ENCODE data around the gene SLC40A1. TPM values are rescaled to one million over a fixed set of nuclear protein-coding genes. Genes with fewer than 3 reads are reported as not detected.

SLC40A1 gene
- total and polyA plus RNA-seq, 2 donors (not counting 3 experiments of a cell fraction or from before 2014, with no cell fraction given) = 8.5 to 15.1 TPM

DNA sequence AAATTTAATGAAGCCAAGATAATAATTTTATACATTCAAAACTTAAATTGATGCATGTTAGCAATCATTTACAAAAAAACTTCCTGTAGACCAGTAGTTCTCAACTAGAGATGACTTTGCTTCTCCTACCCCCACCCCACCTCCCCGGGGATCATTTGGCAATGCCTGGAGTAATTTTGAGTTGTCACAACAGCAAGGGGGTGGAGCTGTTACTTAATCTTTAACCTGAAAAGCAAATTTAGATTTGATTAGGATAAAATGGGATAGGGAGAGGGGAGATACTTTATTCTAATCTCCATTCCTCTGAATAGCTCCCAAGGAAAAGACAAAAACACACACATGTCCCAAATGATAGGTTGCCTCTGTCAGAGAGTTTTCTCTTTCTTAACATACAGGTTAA lies 4.2 kb downstream of the SLC40A1 start:
- TF ChIP-seq, protein P1, sequence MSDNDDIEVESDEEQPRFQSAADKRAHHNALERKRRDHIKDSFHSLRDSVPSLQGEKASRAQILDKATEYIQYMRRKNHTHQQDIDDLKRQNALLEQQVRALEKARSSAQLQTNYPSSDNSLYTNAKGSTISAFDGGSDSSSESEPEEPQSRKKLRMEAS (IDR thresholded peaks at IDR 0.05; ENCODE audit: insufficient read depth, insufficient read length) = no peak
- TF ChIP-seq FOS (IDR thresholded peaks at IDR 0.05; ENCODE audit: borderline replicate concordance, insufficient read depth, low read length) (no peak), POLR2A (IDR thresholded peaks at IDR 0.05; ENCODE audit: low read depth, low read length) (no peak), MYC (IDR thresholded peaks at IDR 0.05; ENCODE audit: low read depth, low read length) (no peak), JUN (IDR thresholded peaks at IDR 0.05; ENCODE audit: borderline replicate concordance, insufficient read depth, insufficient read length, low read depth) (no peak), EZH2 (IDR thresholded peaks at IDR 0.05; ENCODE audit: borderline replicate concordance, low read depth, low read length, severe bottlenecking) (no peak), POLR2AphosphoS5 (IDR thresholded peaks at IDR 0.05; ENCODE audit: insufficient read depth, low read depth, low read length) (no peak), GATA2 (IDR thresholded peaks at IDR 0.05; ENCODE audit: insufficient read depth, insufficient read length, low read depth, low read length) (no peak)
- TF ChIP-seq, protein P2, sequence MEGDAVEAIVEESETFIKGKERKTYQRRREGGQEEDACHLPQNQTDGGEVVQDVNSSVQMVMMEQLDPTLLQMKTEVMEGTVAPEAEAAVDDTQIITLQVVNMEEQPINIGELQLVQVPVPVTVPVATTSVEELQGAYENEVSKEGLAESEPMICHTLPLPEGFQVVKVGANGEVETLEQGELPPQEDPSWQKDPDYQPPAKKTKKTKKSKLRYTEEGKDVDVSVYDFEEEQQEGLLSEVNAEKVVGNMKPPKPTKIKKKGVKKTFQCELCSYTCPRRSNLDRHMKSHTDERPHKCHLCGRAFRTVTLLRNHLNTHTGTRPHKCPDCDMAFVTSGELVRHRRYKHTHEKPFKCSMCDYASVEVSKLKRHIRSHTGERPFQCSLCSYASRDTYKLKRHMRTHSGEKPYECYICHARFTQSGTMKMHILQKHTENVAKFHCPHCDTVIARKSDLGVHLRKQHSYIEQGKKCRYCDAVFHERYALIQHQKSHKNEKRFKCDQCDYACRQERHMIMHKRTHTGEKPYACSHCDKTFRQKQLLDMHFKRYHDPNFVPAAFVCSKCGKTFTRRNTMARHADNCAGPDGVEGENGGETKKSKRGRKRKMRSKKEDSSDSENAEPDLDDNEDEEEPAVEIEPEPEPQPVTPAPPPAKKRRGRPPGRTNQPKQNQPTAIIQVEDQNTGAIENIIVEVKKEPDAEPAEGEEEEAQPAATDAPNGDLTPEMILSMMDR (IDR thresholded peaks at IDR 0.05; ENCODE audit: extremely low read depth in 1 of 2, insufficient read depth in 1 of 2, low read depth in 1 of 2, low read length in 2 of 2) = no peak
- peaks cover 0 to 4% of the 10 kb centered on the region in 2 experiments for H3K36me3 ChIP-seq (ENCODE audit: control insufficient read depth in 2 of 2, extremely low read depth in 1 of 2, insufficient read depth in 2 of 2, low read length in 2 of 2)
- dilution Hi-C loops (cut with MboI; ENCODE audit: extremely low pct_ligation_motif_present, low sequenced_read_pairs) = no loop called here
- ChIA-PET CTCF (no interaction called here), POLR2A (no interaction called here)
- DNase-seq (ENCODE audit: low read depth, low spot score) (no peak), FAIRE-seq (no peak)
- no peak overlapping the region for H3K27ac ChIP-seq (ENCODE audit: insufficient read depth, low read depth, low read length)
- H3K4me2 ChIP-seq (ENCODE audit: insufficient read depth, low read length) = no peak overlapping the region
- intact Hi-C loops (cut with micrococcal nuclease) = no loop called here
- peaks cover 18% of the 10 kb centered on the region for H3K4me1 ChIP-seq (ENCODE audit: control insufficient read depth, extremely low read depth, insufficient read depth, low read length)
- H3K9me3 ChIP-seq (replicated peaks; ENCODE audit: control insufficient read depth, insufficient read depth, low read length) = no peaks in the 10 kb centered on the region
- H3K27me3 ChIP-seq (ENCODE audit: control insufficient read depth in 2 of 2, insufficient read depth in 2 of 2, low read length in 2 of 2) = no peaks in the 10 kb centered on the region
- no peak overlapping the region for H3K9ac ChIP-seq (replicated peaks; ENCODE audit: extremely low read depth, insufficient read depth, low read length)
- H3K4me3 ChIP-seq (replicated peaks in 1 of 3; ENCODE audit: insufficient read depth in 1 of 3, low read depth in 1 of 3, low read length in 3 of 3) = no peak overlapping the region
- no peaks in the 10 kb centered on the region for H3K79me2 ChIP-seq (ENCODE audit: control insufficient read depth, insufficient read depth, low read length)
- H4K20me1 ChIP-seq (replicated peaks; ENCODE audit: control insufficient read depth, extremely low read depth, insufficient read depth, low read length) = no peaks in the 10 kb centered on the region
- H3K9me1 ChIP-seq (replicated peaks; ENCODE audit: control insufficient read depth, extremely low read depth, insufficient read depth, low read length) = no peaks in the 10 kb centered on the region
- no peak overlapping the region for H2AFZ ChIP-seq (ENCODE audit: low read depth, low read length)
- BruUV-seq (replicated peaks) = no TSS peak
